ENCODE results near the gene THBD.

The THBD gene

GRCh38 chr20:23017516-23017915, 32.0 kb downstream of the THBD start:
- TF ChIP-seq, protein P1, sequence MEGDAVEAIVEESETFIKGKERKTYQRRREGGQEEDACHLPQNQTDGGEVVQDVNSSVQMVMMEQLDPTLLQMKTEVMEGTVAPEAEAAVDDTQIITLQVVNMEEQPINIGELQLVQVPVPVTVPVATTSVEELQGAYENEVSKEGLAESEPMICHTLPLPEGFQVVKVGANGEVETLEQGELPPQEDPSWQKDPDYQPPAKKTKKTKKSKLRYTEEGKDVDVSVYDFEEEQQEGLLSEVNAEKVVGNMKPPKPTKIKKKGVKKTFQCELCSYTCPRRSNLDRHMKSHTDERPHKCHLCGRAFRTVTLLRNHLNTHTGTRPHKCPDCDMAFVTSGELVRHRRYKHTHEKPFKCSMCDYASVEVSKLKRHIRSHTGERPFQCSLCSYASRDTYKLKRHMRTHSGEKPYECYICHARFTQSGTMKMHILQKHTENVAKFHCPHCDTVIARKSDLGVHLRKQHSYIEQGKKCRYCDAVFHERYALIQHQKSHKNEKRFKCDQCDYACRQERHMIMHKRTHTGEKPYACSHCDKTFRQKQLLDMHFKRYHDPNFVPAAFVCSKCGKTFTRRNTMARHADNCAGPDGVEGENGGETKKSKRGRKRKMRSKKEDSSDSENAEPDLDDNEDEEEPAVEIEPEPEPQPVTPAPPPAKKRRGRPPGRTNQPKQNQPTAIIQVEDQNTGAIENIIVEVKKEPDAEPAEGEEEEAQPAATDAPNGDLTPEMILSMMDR (conservative IDR thresholded peaks at IDR 0.05), result no peak
- H3K27ac ChIP-seq, result no peak overlapping the region

- H3K27ac ChIP-seq, result no peak overlapping the region
- TF ChIP-seq, protein P1 (conservative IDR thresholded peaks at IDR 0.05), result no peak
These were observed 36.0 kb downstream of the THBD start for GRCh38 chr20:23013429-23013828.

DNA sequence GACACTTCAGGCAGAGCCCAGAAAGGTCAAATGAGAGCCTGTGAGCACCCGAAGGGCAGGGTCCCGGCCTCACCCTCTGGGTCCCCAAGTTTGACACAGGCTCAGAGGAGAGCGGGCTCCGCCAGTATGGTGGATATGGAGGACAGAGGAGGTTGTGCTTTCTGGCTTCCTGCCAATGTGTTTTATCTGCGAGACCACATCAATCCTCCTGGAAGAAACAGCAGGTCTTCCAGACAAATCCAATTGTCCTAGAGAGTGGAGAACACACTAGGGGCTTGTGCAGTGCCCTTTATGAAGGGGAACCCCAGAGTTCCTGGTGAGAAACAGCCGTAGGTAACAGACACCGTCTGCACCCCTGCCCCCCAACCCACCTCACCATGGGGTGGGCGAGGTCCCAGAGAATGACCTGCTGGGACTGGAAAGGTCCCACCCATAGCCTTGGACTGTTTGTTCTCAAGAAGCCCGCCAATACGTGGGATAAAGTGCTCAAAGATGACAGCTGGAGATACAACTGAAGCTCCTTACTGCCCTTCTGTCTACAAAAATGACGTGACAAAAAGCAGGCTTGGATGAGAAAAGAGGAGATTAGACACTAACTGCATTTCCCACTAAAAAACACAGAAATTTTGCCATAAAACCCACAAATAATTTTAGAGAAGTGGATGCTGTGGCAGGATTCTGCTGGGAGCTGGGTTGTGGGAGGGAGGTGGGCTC, 38.3 kb downstream of the THBD start:
- TF ChIP-seq, protein P1 (conservative IDR thresholded peaks at IDR 0.05), result no peak
- no peak overlapping the region for H3K27ac ChIP-seq

- no peak overlapping the region for H3K27ac ChIP-seq
- TF ChIP-seq, protein P1 (conservative IDR thresholded peaks at IDR 0.05), result no peak
These were observed 39.4 kb downstream of the THBD start for GRCh38 chr20:23010096-23010495.

- no peak overlapping the region for H3K27ac ChIP-seq
- TF ChIP-seq, protein P1 (conservative IDR thresholded peaks at IDR 0.05), result no peak
These were observed 39.8 kb downstream of the THBD start for GRCh38 chr20:23009636-23010035.

- H3K27ac ChIP-seq, result no peak overlapping the region
- TF ChIP-seq, protein P1 (conservative IDR thresholded peaks at IDR 0.05), result no peak
These were observed 40.8 kb downstream of the THBD start for GRCh38 chr20:23008667-23009066.

GRCh38 chr20:23007886-23008655, 41.4 kb downstream of the THBD start:
- H3K27ac ChIP-seq, result no peak overlapping the region
- TF ChIP-seq, protein P1 (conservative IDR thresholded peaks at IDR 0.05), result no peak

Data from VCaP (cell line).